ENCODE results near the gene PPP1R10.

- TF ChIP-seq, protein P1, sequence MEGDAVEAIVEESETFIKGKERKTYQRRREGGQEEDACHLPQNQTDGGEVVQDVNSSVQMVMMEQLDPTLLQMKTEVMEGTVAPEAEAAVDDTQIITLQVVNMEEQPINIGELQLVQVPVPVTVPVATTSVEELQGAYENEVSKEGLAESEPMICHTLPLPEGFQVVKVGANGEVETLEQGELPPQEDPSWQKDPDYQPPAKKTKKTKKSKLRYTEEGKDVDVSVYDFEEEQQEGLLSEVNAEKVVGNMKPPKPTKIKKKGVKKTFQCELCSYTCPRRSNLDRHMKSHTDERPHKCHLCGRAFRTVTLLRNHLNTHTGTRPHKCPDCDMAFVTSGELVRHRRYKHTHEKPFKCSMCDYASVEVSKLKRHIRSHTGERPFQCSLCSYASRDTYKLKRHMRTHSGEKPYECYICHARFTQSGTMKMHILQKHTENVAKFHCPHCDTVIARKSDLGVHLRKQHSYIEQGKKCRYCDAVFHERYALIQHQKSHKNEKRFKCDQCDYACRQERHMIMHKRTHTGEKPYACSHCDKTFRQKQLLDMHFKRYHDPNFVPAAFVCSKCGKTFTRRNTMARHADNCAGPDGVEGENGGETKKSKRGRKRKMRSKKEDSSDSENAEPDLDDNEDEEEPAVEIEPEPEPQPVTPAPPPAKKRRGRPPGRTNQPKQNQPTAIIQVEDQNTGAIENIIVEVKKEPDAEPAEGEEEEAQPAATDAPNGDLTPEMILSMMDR (IDR thresholded peaks at IDR 0.05 in 4 of 5, conservative IDR thresholded peaks at IDR 0.05 in 1 of 5): no peak
- no peak for TF ChIP-seq POLR2A (IDR thresholded peaks at IDR 0.05)
Measured at GRCh38 chr6:30554404-30554803, 62.6 kb downstream of the PPP1R10 start.

Data from gastrocnemius medialis (tissue), 4 donors.